Measurements from ENCODE around the gene LBHD2.

The LBHD2 gene

GRCh38 chr14:103132381-103133209, 48.6 kb downstream of the LBHD2 start:
- DNase-seq (ENCODE audit: low spot score): no peak

GRCh38 chr14:103133210-103134140, 49.5 kb downstream of the LBHD2 start:
- DNase-seq (ENCODE audit: low spot score): no peak

DNA sequence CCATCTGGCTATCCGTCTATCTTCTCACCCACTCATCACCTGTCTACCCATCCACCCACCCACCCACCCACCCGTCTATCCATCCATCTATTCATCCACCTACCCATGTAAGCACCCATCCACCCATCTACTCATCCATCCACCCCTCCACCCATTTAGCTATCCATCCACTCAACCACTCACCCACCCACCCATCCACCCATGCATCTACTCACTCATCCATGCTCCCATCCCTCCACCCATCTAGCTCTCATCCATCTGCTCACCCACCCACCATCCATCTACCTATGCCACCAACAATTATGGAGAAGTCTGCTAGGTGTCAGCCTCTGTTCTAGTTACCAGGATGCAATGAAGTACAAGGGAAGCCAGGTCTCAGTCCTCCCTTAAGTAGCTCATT, 50.4 kb downstream of the LBHD2 start:
- DNase-seq (ENCODE audit: low spot score): no peak

DNA sequence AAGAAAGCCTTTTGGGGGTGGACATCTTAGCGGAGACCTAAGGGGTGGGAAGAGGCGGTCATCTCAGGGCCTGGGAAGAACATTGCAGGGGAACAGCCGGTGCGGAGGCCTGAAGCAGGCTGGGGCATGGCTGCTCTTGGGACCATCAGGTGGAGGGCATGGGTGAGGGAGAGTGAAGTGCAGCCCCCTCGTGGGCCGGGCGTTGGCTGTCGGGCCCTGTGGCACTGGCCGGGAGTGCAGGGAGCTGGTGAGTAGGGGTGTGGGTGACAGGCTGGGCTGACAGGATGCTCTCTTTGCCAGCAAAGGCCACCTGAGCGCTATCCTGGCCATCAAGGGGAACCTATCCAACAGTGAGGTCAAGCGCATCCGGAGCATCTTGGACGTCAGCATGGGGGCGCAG, 50.9 kb downstream of the LBHD2 start:
- DNase-seq (ENCODE audit: low spot score): no peak

DNA sequence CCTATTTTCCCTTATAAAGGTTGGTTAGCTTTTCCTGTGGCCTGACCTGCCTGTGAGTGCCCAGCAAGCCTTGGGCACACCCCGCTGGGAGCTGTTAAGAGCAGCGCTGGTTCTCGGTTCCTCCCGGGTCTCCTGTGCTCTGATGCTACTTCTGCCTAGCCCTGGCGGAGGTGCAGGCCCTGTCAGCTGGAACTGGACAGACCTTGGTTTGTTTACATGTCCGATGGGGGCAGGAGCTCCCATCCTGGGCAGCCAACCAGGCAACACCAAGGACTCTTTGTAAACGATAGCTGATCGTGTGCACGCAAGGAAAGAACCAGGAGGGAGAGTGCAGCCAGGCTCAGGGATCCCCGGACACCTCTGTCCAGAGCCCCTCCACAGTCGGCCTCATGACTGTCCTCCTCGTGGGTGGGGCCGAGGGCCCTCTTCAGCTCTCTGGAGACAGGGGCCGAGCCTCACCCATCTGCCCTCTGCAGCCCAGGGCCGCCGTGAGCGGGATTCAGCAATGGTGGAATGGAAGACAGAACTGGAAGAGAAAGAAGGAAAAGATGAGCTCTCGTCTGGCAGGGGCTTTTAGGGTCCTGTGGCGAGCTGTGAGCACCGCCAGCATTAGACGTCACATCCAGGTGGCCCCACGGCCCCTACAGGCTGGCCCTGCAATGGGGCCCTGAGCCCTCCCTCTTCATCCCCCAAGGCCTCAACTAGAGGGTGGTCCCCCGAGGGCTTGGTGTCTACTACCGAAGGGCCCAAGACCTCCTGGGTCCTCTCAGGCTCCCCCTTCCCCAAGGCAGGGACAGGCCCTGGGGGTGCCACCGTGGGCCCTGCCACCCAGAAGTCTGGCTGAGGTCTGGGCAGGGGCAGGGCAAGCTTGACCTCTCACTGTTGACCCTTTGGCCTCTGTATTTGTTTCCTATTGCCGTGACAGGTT, 51.6 kb downstream of the LBHD2 start:
- no peak for DNase-seq (ENCODE audit: low spot score)

- no peak for DNase-seq (ENCODE audit: low spot score)
Observed at GRCh38 chr14:103136388-103137271, 52.6 kb downstream of the LBHD2 start.

DNA sequence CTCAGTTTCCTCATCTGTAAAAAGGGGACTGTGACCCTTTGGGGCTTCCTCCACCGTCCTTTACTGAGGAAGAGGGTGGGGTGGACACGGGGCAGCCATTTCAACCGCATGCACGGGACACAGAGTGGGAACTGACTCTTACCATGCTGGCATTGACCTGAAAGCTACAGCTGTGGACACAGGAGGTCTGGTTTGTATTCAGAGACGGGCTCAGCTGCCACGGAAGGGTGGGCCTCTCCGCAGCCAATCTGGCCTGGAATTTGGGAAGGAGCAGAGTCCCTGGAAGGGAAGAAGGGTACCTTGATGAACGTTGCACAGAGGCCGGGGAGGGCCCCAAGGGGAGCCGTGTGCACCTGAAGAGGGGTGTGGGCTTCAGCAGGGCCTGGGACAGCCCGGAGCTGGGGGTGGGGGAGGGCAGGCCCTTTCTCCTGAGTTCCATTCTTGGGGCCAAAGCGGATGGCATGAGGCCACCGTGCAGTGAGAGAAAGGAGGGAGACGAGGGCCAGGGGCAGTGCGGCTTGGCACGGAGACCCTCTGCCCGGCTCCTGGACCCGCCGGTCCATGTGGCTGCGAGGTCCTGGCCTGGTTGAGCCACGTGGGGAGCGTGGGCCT, 53.8 kb downstream of the LBHD2 start:
- no peak for DNase-seq (ENCODE audit: low spot score)

DNA sequence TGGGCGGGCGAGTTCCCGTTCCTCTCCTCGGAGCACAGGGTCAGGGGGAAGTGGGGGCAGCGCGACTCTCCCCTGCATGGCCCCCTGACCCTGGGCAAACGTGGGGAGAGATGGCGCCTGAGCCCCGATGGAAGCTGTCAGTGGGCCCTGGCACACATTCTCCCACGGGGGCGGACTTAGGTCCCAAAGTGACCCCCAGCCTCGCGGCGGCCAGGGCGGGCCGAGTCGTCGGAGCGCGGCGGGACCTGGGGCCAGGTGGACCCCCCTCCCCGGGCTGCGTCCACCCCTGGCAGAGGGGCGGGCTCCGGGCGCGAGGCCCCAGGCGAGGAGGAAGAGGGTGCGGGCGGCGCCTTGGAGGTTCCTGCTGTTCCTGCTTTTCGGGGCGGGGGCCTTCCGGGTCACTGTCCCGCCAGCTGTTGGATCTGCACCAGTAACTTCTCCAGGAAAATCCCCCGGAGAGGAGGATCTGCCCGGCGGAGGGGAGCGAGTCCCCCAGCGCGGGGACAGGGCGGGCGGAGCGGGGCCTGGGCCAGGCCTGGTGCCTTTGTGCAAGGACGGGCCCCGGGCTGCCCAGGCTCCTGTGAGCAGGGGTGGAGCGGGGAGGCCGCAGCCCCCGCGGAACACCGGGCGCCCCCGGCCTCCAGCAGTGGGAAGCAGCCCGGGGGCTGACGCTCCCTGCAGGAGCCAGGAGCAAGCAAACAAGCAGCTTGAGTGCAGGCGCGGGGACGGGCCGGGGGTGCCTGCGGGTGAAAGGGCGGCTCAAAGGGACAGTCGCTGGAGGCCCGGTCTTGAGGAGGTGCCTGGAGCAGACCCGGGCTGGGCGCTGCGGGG, 54.5 kb downstream of the LBHD2 start:
- DNase-seq (ENCODE audit: low spot score): no peak

DNA sequence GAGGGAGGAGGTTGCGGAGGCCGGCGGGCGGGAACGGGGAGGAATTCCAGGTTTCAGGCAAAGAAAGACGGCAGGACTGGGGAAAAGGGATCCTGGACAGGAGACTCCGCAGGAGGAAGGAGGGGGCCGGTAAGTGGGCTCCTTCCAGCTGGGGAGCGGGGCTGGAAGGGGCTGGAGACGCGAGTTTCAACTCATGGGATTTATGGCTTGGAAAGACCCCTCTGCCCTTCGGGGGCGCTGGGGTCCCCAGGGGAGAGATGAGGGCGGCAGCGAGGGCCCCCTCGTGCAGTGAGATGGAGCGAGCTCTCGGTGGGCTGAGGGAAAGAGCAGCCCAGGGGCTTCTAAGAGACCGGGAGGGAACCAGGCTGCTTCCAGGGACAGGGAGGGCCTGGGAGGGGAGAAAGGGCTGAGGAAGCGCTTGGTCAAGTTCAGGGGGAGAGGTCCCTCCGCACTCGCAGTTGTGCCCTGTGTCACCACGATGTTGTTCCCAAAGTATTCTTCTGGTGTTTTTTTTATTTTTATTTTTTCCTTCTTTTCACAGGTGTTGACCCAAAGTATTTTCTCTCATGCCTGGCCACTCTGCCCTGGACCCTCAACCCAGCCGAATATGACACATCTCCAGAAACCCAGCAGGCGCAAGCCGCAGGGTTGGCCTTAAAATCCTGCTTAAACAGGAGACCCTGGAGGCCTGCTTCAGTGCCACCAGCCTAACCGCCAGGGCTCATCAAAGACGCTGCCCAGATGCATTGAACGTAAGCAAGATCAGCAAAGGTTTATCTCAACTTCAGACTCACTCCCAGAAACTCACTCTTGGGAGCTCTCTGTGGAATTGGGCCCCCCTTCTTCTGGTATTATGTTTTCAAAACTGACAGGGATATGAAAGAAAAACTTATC, 55.4 kb downstream of the LBHD2 start:
- DNase-seq (ENCODE audit: low spot score): no peak

Data from germinal center (tissue), 1 donor.